ENCODE results near the gene ARHGDIB.

ARHGDIB gene

GRCh38 chr12:14962797-14963196 lies 1.4 kb upstream of the ARHGDIB start:
- no peak for TF ChIP-seq CTCF (IDR thresholded peaks at IDR 0.05; ENCODE audit: extremely low read depth, missing control alignments)
- DNase-seq (ENCODE audit: low spot score) = no peak

- TF ChIP-seq CTCF (IDR thresholded peaks at IDR 0.05; ENCODE audit: extremely low read depth, missing control alignments) = no peak
- DNase-seq (ENCODE audit: low spot score) = no peak
Observed at GRCh38 chr12:14962153-14962539, 745 bp upstream of the ARHGDIB start.

DNA sequence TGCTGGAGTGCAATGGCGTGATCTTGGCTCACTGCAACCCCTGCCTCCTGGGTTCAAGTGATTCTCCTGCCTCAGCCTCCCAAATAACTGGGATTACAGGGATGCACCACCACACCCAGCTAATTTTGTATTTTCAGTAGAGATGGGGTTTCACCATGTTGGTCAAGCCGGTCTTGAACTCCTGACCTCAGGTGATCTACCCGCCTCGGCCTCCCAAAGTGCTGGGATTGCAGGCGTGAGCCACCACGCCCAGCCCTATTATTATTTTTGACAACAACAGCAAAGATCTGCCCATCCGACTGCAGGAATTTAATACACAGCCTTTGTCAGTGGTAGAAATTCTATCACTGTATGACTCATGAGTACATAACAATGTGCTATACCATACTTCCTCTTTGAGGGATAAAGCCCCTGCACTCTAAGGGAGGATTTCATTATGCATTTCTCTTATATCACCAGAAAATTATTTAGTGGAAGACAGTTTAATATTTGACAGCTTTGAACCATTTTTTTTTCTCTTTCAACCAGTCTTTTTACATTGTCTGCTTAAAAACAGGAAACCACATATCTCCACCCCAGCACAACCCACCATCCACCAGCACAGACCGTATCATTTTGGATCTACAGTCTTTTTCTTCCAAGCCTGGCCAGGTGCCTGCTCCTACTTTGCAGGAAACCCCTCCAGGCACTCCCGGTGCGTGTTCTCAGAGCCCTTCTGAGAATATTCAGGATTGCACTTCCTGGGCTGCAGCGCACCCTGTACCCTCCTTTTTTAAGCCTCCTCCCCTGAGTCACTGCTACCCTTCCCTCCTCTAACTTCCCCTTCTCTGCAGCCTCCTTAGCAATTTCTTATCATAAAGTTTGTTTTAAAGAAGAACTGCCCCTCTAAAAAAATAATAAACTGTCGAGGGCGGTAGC lies 594 bp downstream of the ARHGDIB start:
- peak; percentile 24 for DNase-seq (ENCODE audit: low spot score)

DNA sequence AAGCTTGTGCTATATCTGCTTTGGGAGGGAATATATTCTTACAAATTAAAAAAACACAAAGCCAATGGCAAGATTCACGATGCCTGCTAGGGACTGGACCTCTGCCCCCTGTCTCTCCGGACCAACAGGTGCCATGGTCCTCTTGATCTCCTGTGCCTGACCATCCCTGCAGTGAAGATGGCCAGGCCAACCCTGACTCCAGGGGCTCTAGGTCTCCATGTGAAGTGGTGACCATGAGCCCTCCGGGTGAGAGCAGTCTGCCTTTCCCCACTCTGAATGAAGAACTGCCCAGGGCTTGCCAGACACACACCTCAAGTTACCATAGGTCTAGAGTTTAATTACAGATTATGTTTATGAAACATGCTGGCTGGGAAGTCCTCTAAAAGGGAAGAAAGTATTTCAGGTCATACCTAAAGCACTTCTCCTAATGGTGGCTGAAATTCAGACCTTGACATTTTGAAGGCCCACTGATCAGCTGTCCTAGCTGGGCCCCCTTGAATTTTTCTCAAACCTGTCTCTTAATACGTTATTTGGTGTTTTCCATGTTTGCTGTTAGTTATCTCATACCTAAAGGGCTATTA lies 1.4 kb downstream of the ARHGDIB start:
- no peak for DNase-seq (ENCODE audit: low spot score)
- no peak for TF ChIP-seq CTCF (IDR thresholded peaks at IDR 0.05; ENCODE audit: extremely low read depth, missing control alignments)

More for the DNA sequence above, 594 bp downstream of the ARHGDIB start:
- no peak for TF ChIP-seq CTCF (IDR thresholded peaks at IDR 0.05; ENCODE audit: extremely low read depth, missing control alignments)

DNA sequence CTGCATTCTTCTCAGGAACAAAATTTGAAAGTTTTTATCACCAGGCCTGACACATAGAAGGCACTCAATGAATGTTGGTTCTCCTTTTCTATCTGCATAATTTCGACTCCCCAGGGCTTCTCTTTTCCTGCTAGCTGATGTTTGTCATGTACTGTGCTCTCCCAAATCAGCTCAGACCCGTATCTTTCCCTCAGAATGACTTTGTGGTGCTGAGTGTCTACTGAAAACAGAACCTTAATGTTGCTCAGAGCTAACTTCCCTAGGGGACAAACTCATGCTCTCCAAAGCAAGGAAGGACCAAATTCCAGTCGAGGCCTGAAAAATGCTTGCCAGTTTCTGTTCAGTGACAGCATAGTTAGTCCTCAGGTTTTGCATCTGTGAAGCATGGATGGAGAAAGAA lies 1.9 kb downstream of the ARHGDIB start:
- no peak for TF ChIP-seq CTCF (IDR thresholded peaks at IDR 0.05; ENCODE audit: extremely low read depth, missing control alignments)
- no peak for DNase-seq (ENCODE audit: low spot score)

DNA sequence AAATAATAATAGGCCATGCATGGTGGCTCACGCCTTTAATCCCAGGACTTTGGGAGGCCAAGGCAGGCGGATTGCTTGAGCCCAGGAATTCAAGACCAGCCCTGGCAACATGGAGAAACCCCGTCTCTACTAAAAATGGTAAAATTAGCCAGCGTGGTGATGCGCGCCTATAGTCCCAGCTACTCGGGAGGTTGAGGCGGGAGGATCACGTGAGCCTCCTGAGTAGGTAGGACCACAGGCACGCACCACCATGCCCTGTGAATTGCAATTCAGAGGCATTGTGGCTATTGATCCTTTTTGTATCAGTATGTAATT lies 2.3 kb downstream of the ARHGDIB start:
- no peak for DNase-seq (ENCODE audit: low spot score)
- no peak for TF ChIP-seq CTCF (IDR thresholded peaks at IDR 0.05; ENCODE audit: extremely low read depth, missing control alignments)

- TF ChIP-seq CTCF (IDR thresholded peaks at IDR 0.05; ENCODE audit: extremely low read depth, missing control alignments) = no peak
- no peak for DNase-seq (ENCODE audit: low spot score)
Observed at GRCh38 chr12:14958361-14959125, 2.9 kb downstream of the ARHGDIB start.
